Measurements from ENCODE around the gene MS4A14. TPM values are rescaled to one million over a fixed set of nuclear protein-coding genes. Genes with fewer than 3 reads are reported as not detected.

MS4A14 gene
- total and polyA plus RNA-seq, 4 donors, result 0.88 to 8.6 (median 2.9) TPM

DNA sequence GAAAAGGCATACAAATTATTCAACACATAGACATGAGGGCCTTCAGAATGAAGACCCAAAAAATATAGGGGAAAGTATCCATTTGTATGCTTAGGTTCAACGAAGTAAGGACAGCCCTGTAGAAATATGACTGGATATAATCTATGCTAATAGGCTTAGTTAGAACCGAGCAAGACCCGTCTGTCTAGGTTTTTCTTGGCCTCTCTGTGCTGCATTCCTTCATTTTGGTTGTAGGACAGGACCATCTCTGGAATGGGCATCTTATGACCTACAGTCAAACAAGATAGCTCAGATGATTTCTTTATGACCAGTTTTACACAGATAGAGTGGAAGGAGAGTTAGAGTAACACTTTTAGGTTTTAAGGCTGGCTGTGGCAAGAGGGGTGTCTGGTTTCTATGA, 23.5 kb upstream of the MS4A14 start:
- Histone ChIP-seq H3K27ac (ENCODE audit: low read depth in 1 of 2, low read length in 1 of 2) (no peak overlapping the region), H3K9me3 (ENCODE audit: control insufficient read depth in 4 of 4, insufficient read depth in 3 of 4, low read length in 3 of 4) (peaks cover 0 to 2% (median 0%) of the 10 kb centered on the region in 4 donors), H3K27me3 (ENCODE audit: control insufficient read depth in 3 of 3, insufficient read depth in 3 of 3, low read length in 2 of 3) (no peaks in the 10 kb centered on the region), H3K4me1 (ENCODE audit: control insufficient read depth in 5 of 5, insufficient read depth in 5 of 5, low read length in 5 of 5) (peaks cover 0 to 2% (median 0%) of the 10 kb centered on the region in 5 donors), H3K36me3 (ENCODE audit: control insufficient read depth in 4 of 4, insufficient read depth in 4 of 4, low read length in 4 of 4) (no peaks in the 10 kb centered on the region), H3K4me3 (no peak overlapping the region), H3K9ac (ENCODE audit: insufficient read depth in 1 of 2, low read length in 2 of 2) (no peak overlapping the region)
- DNase-seq (no peak), ATAC-seq (ENCODE audit: insufficient read depth, low FRiP score) (no peak)
- TF ChIP-seq, protein P1, sequence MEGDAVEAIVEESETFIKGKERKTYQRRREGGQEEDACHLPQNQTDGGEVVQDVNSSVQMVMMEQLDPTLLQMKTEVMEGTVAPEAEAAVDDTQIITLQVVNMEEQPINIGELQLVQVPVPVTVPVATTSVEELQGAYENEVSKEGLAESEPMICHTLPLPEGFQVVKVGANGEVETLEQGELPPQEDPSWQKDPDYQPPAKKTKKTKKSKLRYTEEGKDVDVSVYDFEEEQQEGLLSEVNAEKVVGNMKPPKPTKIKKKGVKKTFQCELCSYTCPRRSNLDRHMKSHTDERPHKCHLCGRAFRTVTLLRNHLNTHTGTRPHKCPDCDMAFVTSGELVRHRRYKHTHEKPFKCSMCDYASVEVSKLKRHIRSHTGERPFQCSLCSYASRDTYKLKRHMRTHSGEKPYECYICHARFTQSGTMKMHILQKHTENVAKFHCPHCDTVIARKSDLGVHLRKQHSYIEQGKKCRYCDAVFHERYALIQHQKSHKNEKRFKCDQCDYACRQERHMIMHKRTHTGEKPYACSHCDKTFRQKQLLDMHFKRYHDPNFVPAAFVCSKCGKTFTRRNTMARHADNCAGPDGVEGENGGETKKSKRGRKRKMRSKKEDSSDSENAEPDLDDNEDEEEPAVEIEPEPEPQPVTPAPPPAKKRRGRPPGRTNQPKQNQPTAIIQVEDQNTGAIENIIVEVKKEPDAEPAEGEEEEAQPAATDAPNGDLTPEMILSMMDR (IDR thresholded peaks at IDR 0.05; ENCODE audit: control extremely low read depth, extremely low read depth), result no peak
- WGBS, 2 donors, result 91 to 97% methylated on average over 3 of the region's 3 CpGs

DNA sequence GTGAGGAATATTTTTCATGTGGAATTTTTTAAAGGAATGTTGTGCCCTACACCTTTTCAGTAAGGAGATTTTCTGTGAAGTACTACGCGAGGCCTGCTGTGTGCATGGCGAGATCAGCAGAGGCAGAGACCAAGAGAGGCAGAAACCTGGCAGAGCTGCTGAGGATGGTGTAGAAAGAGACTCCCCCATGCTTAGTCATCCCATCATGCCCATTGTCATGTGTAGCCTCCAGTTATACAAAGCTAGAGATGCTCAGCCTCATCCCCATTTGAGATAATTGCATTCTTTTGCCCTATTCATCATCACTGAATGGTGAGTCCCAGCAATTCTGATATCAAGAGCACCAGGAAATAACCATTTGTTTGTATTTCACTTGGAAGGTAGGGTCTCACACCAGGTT, 20.9 kb upstream of the MS4A14 start:
- peaks cover 0 to 2% (median 0%) of the 10 kb centered on the region in 5 donors for H3K4me1 ChIP-seq (ENCODE audit: control insufficient read depth in 5 of 5, insufficient read depth in 5 of 5, low read length in 5 of 5)
- ATAC-seq (ENCODE audit: insufficient read depth, low FRiP score) (no peak), DNase-seq (no peak)
- H3K9ac ChIP-seq (ENCODE audit: insufficient read depth in 1 of 2, low read length in 2 of 2), result no peak overlapping the region
- no peaks in the 10 kb centered on the region for H3K36me3 ChIP-seq (ENCODE audit: control insufficient read depth in 4 of 4, insufficient read depth in 4 of 4, low read length in 4 of 4)
- H3K4me3 ChIP-seq, result no peak overlapping the region
- no peak overlapping the region for H3K27ac ChIP-seq (ENCODE audit: low read depth in 1 of 2, low read length in 1 of 2)
- H3K9me3 ChIP-seq (ENCODE audit: control insufficient read depth in 4 of 4, insufficient read depth in 3 of 4, low read length in 3 of 4), result peaks cover 0 to 2% (median 0%) of the 10 kb centered on the region in 4 donors
- no peaks in the 10 kb centered on the region for H3K27me3 ChIP-seq (ENCODE audit: control insufficient read depth in 3 of 3, insufficient read depth in 3 of 3, low read length in 2 of 3)
- WGBS, 2 donors, result 95% methylated on average over 3 of the region's 3 CpGs
- TF ChIP-seq, protein P1 (IDR thresholded peaks at IDR 0.05; ENCODE audit: control extremely low read depth, extremely low read depth), result no peak

DNA sequence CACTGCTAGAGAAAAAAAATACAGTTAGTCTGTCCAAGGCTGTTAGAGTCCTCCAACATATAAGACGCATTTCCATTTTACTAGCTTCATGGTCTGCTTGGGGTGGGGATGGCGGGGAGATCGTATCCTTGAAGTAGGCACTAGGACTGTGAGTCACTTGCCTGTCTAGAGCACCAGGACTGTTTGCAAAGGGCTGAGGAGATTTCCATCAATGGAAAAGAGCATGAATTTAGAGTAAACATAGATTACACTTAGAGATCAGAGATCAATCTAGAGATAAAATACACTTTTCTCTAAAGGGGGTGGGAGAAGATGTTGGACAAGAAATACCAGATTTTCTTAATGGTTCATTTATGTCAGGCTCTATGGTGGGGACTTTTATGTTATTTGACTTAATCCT, 19.7 kb upstream of the MS4A14 start:
- H3K27ac ChIP-seq (ENCODE audit: low read depth in 1 of 2, low read length in 1 of 2), result no peak overlapping the region
- TF ChIP-seq, protein P1 (IDR thresholded peaks at IDR 0.05; ENCODE audit: control extremely low read depth, extremely low read depth), result no peak
- peaks cover 0 to 2% (median 0%) of the 10 kb centered on the region in 4 donors for H3K9me3 ChIP-seq (ENCODE audit: control insufficient read depth in 4 of 4, insufficient read depth in 3 of 4, low read length in 3 of 4)
- DNase-seq (no peak), ATAC-seq (ENCODE audit: insufficient read depth, low FRiP score) (no peak)
- H3K9ac ChIP-seq (ENCODE audit: insufficient read depth in 1 of 2, low read length in 2 of 2), result no peak overlapping the region
- H3K4me3 ChIP-seq, result no peak overlapping the region
- H3K4me1 ChIP-seq (ENCODE audit: control insufficient read depth in 5 of 5, insufficient read depth in 5 of 5, low read length in 5 of 5), result peaks cover 0 to 2% (median 0%) of the 10 kb centered on the region in 5 donors
- WGBS, 2 donors, result 70 to 89% methylated on average over 3 of the region's 3 CpGs
- no peaks in the 10 kb centered on the region for H3K27me3 ChIP-seq (ENCODE audit: control insufficient read depth in 3 of 3, insufficient read depth in 3 of 3, low read length in 2 of 3)
- H3K36me3 ChIP-seq (ENCODE audit: control insufficient read depth in 4 of 4, insufficient read depth in 4 of 4, low read length in 4 of 4), result no peaks in the 10 kb centered on the region

Measured in lung (tissue), 12 donors.